Glutamatergic neuron (in vitro differentiated cells): ENCODE results near the gene EIPR1. TPM values are rescaled to one million over a fixed set of nuclear protein-coding genes. Genes with fewer than 3 reads are reported as not detected.
"Not testable (repeated sequence)": the region's sequence is repeated elsewhere in the genome, so short reads cannot be mapped to it uniquely, and the experiment has no call there.

Experiments used
- DNase-seq: peaks from one replicate; pipeline ENCODE4 v3.0.0; 2022
- H3K27ac Mint-ChIP-seq: one replicate; pipeline ENCODE4 v1.8.0; 2020; ENCODE audit warnings: mild to moderate bottlenecking, mixed read lengths, inconsistent platforms; ENCODE audit not compliant: unreplicated experiment
- H3K27me3 Mint-ChIP-seq: one replicate; pipeline ENCODE4 v1.8.0; 2020; ENCODE audit warnings: mild to moderate bottlenecking, moderate library complexity, mixed read lengths, inconsistent platforms; ENCODE audit not compliant: unreplicated experiment
- H3K36me3 Mint-ChIP-seq: one replicate; pipeline ENCODE4 v1.8.0; 2020; ENCODE audit warnings: mild to moderate bottlenecking, mixed read lengths, inconsistent platforms; ENCODE audit not compliant: unreplicated experiment
- H3K4me1 Mint-ChIP-seq: one replicate; pipeline ENCODE4 v1.8.0; 2020; ENCODE audit warnings: mild to moderate bottlenecking, low read depth, mixed read lengths, inconsistent platforms; ENCODE audit not compliant: unreplicated experiment
- H3K4me3 Mint-ChIP-seq: one replicate; pipeline ENCODE4 v1.8.0; 2020; ENCODE audit warnings: mild to moderate bottlenecking, mixed read lengths, inconsistent platforms; ENCODE audit not compliant: unreplicated experiment
- H3K9me3 Mint-ChIP-seq: one replicate; pipeline ENCODE4 v1.8.0; 2020; ENCODE audit warnings: mild to moderate bottlenecking, moderate library complexity, mixed read lengths, inconsistent platforms; ENCODE audit not compliant: unreplicated experiment
- total RNA-seq: library from RNA; stranded (reverse); fragmentation: NEBNext Ultra II Directional; extraction: Animal tissue kit (Norgen Biotek cat#: 25700); gene quantifications from one replicate; pipeline ENCODE4 v1.2.1, GENCODE V29; 2021; ENCODE audit not compliant: unreplicated experiment
- TF ChIP-seq, protein P1 (sequence below): fragments of 200-600 bp; sonication (generic); IDR thresholded peaks from one replicate; pipeline ENCODE4 v1.5.0; 2021; ENCODE audit not compliant: partially characterized antibody, unreplicated experiment

EIPR1 gene
- total RNA-seq, 1 donor from 2014 or later: 43.8 TPM

DNA sequence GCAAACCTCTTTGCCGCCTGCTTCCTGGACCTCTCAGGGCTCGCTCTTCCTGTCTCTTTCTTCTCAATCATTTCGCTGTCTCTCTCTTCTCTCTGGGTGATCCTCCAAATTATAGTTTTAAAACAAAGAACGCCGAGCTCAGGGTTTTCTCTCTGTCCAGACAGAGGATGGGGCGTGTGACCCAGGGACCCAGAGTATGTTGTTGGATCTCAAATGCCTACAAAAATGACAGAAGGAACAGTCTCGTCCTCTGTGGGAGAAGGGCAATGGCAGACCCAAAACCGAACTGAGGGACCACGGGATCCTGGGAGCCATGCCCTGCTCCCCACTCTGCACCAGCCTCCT lies 88.5 kb downstream of the EIPR1 start:
- Mint-ChIP-seq H3K4me1 (peaks cover 28% of the 10 kb centered on the region), H3K27me3 (peaks cover 11% of the 10 kb centered on the region), H3K36me3 (peaks cover 8% of the 10 kb centered on the region), H3K27ac (no peak overlapping the region), H3K9me3 (peaks cover 19% of the 10 kb centered on the region), H3K4me3 (no peak overlapping the region)
- TF ChIP-seq, protein P1, sequence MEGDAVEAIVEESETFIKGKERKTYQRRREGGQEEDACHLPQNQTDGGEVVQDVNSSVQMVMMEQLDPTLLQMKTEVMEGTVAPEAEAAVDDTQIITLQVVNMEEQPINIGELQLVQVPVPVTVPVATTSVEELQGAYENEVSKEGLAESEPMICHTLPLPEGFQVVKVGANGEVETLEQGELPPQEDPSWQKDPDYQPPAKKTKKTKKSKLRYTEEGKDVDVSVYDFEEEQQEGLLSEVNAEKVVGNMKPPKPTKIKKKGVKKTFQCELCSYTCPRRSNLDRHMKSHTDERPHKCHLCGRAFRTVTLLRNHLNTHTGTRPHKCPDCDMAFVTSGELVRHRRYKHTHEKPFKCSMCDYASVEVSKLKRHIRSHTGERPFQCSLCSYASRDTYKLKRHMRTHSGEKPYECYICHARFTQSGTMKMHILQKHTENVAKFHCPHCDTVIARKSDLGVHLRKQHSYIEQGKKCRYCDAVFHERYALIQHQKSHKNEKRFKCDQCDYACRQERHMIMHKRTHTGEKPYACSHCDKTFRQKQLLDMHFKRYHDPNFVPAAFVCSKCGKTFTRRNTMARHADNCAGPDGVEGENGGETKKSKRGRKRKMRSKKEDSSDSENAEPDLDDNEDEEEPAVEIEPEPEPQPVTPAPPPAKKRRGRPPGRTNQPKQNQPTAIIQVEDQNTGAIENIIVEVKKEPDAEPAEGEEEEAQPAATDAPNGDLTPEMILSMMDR: no peak
- no peak for DNase-seq

DNA sequence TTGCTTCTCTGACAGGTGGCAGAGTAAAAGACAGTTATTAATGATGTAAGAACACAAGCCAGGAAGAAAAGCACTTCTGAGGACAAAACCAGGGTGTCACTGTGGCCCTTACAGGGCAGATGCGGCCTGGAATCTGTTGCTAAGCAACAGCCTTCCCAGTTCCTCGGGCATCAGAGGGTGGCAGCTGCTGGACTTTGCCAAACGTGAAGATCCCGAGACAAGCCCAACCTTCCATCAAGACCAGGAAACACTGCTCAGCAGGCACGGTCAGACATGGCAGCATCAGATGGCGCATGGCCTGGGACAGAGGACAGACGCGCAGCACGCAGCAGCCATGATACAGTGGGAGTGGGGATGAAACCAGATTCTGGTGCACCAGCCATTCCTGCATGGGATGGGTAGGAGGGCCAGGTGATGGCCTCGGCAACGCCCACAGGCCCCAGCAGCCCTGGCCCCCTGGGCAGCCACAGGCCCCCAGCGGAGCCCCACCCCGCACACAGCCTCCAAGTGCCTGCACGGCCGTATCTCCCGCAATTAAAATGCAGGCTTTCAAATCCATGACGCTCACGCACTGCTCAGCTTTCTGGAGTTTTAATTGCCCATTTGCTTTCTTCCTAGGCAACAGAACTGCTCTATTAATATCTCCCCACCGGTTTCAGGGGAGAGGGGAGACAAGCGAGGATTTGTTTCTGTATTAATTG lies 89.0 kb downstream of the EIPR1 start:
- Mint-ChIP-seq H3K27me3 (peaks cover 11% of the 10 kb centered on the region), H3K4me1 (peaks cover 28% of the 10 kb centered on the region), H3K36me3 (peaks cover 8% of the 10 kb centered on the region), H3K4me3 (no peak overlapping the region), H3K9me3 (peaks cover 19% of the 10 kb centered on the region), H3K27ac (no peak overlapping the region)
- no peak for DNase-seq
- TF ChIP-seq, protein P1: no peak

- H3K4me1 Mint-ChIP-seq: peaks cover 31% of the 10 kb centered on the region
- DNase-seq: no peak
- H3K36me3 Mint-ChIP-seq: peaks cover 8% of the 10 kb centered on the region
- H3K9me3 Mint-ChIP-seq: peaks cover 21% of the 10 kb centered on the region
- TF ChIP-seq, protein P1: no peak
- H3K27me3 Mint-ChIP-seq: peaks cover 11% of the 10 kb centered on the region
- no peak overlapping the region for H3K27ac Mint-ChIP-seq
- no peak overlapping the region for H3K4me3 Mint-ChIP-seq
Observed at GRCh38 chr2:3287896-3288295, 89.7 kb downstream of the EIPR1 start.

- H3K4me3 Mint-ChIP-seq, H3K27me3 Mint-ChIP-seq, DNase-seq, H3K27ac Mint-ChIP-seq: not testable (repeated sequence)
- peaks cover 33% of the 10 kb centered on the region for H3K4me1 Mint-ChIP-seq
- H3K36me3 Mint-ChIP-seq: peaks cover 11% of the 10 kb centered on the region
- peaks cover 22% of the 10 kb centered on the region for H3K9me3 Mint-ChIP-seq
Observed at GRCh38 chr2:3286646-3287036, 91.0 kb downstream of the EIPR1 start.

- Mint-ChIP-seq H3K4me1 (peaks cover 29% of the 10 kb centered on the region), H3K36me3 (peaks cover 11% of the 10 kb centered on the region), H3K27ac (no peak overlapping the region), H3K27me3 (peaks cover 7% of the 10 kb centered on the region), H3K9me3 (peaks cover 22% of the 10 kb centered on the region), H3K4me3 (no peak overlapping the region)
- TF ChIP-seq, protein P1: no peak
- DNase-seq: no peak
Observed at GRCh38 chr2:3285901-3286645, 91.5 kb downstream of the EIPR1 start.
